SKM-1 (cell line): Measurements from ENCODE around the gene CYB561.
A peak's percentile ranks its signal among the peaks of the same experiment; 100 is the strongest.

Experiments used
- DNase-seq: peaks from one replicate; lab custom pipeline; 2025; ENCODE audit not compliant: unreplicated experiment; lab: John Stamatoyannopoulos, UW

The CYB561 gene

DNA sequence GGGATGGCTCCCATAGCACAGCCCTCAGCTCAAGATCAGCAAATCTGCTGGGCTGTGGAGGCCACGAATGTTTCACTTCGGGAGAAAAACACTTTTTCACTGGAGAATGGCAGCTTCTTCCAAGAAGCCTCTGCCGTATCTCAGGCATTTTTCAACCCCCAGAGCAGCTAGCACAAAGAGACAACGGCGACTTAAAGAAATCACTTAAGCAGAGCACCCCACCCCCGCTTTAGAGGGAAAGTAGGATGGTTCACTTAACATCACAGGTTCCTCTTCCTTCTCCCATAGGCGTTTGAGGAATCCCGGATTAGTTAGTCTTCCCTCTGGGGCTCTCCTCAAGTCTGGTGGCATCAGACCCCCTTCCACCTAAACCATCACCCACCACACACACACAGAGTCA is 27.6 kb downstream of the CYB561 start:
- DNase-seq: no peak

DNA sequence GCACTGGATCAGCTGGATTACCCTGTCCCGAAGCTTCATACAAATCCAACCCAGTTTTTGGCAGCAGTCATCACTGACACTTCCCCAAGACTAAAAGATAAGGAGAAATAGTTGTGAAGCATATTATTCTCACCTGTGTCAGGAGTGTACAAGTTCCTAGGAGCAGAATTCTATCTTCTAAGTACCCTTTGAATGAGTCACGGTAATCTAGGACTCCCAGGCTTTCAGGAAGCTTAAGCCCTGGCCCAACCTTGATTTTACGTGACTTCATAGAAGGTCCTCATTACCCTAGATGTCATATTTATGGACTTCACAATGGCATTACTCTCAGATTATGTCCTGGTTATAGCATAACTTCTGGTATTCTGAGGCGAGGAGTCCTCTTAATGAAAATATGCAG is 31.9 kb downstream of the CYB561 start:
- DNase-seq: no peak

DNA sequence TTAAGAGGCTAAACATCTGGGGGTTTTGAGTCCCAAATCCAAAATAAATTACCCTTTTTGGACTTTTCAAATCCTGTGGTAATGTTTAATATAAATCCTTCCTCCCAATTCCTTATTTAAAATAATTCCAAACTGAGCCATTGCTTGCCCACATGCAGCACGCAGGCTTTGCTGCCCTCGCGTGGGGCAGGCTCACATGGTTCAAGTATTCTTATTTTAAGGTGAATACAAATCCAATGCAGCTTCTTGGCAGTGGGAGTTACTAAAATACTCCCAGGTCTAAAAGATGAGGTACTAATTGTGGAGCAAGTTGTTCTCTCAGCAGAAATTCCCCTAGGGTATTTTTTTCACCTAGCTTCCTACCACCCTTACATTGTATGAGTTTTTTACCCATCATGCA is 33.0 kb downstream of the CYB561 start:
- DNase-seq: no peak

DNA sequence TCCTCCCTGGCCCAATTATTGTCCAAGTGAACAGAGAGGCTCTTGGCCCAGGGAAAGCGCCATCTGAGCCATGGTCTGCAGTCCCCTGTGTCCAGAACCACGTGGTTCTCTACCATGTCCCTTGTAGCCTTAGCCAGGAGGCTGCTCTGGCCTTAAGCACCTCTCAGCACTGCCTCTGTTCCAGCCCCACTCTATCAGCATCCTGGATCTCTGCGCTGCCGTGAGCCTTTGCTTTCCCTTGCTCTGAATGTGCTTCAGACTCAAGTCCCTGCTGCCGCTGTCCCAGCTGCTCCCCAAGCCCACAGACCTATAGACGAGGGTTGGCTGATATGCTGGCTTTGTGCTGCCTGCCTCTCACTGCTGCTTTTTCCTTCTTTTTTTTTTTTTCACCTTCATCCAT is 33.9 kb downstream of the CYB561 start:
- DNase-seq: no peak

DNA sequence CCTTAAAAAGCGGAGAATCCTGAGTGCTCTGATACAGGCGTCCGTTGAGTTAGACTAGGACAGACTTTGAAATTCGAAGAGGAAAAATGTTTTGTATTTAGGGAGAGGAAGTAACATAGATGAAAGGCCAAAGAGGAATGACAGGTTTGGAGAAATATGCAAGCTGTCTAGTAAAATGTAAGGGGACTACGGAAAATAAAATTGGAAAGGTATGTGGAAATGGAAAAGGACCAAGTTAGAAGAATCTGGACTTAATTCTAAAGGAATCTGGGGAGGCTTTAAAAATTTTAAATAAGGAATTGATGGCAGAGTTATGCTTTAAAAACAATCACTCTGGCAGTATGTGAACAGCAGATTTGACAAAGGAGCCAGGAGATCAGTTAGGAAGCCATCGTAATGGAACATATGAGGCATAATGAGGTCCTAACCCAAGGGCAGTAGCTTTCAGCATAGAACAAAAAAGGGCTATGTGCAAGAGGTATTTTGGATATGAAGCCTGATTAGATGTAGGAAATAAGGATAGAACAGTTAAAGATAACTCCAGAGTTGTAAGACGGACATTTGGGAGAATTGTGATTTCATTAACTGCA is 38.3 kb downstream of the CYB561 start:
- no peak for DNase-seq

DNA sequence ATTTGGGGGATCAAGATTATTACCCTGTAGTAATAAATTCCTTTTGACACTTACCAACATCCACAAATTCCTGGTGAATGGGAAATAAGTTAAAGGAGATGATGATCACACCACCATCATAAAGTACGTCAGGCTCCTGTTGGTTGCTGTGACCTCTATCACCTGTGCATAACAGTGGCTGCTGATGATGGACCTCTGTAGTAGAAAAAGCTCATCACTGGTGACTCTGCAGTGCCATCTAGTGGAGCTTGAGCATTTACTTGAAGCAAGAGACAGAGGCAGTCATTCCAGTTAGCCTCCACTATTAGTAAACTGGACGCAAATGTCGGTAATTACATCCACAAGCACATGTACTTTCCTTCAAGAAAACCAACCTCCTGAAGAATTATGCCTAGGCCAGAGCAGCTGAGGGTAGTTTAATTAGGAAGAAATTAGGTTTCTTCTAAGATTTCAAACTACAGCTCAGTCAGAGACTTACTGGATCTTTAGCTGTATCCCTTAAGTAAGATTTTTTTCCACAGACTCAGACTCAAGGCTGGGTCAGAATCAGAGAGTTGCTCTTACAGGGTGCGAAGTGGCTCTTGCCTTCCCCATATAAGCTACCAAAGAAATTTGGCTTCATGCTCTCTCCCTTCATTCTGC is 39.3 kb downstream of the CYB561 start:
- DNase-seq: peak; percentile 79

DNA sequence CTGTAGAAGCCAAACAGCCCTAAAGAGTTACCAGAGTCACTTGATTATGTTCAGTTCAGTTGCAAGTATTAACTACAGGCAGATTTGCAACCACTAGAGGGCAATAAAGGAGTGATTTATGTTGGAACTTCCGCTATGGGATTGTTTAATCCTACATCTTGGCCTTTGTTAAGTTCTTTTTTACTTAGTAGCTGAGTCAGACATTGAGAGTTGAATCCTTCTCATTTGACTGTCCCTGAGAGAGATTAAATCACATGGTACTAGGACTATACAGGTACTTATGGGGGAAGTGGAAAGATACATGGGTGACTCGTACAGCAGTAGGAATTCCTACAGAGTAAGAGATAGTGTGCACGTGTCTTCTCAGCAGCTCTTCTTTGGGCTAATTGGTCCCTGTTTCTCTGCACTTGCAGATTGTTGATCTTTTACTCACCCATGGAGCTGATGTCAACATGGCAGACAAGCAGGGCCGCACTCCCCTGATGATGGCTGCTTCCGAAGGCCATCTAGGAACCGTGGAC is 40.3 kb downstream of the CYB561 start:
- peak; percentile 48 for DNase-seq

DNA sequence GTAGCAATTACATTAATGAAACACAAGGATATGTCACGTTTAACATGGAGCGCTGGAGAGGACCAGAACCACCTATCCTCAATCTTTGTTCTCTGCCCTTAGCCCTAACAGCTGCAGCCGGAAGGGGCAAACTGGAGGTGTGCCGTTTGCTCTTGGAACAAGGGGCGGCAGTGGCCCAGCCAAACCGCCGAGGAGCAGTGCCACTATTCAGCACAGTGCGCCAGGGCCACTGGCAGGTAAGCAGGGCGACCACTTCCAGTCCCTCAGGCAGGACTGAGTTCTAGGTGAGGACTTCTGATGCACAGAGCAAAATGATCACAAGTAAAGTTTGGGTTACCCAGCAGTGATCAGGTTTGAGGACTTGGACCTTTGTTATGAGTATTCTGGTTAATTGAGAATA is 41.1 kb downstream of the CYB561 start:
- no peak for DNase-seq

DNA sequence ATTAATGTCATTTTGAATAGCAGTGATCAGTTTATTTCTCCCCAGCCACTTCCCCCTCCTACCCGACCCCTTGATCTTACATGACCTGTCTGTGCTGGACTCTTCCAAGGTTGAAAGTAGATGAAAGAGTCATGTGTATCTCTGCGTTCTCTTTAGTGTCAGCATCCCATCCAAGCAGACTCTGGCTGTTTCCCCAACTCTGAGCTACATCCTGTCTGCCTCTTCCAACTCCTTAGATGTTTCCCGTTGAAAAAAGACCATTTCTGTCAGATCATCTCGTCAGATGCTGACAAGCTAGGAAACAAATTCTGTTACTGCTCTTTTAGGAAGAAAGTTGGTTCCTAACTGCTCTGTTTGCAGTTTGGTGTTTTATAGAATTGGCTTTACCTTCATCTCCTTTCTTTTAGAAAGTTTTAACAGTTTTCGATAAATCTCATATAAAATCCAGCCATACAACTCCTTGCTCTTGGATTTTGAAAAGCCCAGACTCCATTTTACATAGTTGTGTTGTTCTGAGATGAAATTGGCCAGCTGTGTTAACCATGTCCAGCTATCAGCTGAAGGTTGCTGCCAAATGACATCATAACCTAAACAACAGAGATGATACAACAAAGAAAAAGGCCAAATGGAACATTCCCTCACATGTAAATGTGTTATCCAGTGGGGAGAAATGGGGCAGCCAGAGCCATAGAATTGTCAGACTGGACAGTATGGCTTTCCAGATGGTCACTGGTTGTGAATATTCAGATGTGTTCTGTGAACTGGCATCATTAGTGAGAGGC is 43.5 kb downstream of the CYB561 start:
- no peak for DNase-seq

DNA sequence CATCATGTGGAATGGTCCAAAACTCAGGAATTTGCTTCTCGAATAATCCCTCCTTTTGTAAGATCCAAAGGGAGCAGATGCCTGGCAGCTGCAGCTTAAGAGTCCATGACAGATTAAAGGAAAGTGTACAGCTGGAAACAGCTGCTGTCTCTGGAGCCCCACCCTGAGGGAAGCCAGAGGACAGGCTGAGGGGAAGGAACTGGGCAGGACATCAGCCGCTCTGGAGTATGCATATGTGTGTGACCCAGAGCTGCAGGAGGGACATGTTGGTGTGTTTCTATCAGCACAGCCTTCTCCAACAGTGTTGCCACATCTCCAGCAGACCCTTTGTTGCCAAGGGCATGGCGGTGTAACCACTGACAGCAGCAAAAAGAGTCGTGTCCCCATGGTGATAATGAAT is 46.2 kb downstream of the CYB561 start:
- DNase-seq: no peak

DNA sequence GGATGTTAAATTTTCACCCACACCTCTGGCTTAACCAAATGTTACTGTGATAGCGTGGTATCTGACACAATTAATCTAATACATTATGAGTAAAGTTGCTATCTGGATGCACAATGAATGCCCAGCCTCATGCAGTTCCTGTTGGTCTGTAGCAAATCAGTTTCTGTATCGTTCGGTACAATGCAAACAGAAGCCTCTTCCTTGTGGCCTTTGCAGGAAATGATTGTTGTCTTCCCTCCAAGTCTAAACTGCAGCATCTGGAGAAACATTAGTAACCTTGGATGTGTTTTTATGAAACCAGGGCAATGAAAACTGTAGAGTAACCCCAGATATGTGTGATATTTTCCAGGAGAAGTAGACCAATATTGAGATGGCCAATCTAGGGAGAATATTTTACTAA is 46.8 kb downstream of the CYB561 start:
- DNase-seq: no peak

DNA sequence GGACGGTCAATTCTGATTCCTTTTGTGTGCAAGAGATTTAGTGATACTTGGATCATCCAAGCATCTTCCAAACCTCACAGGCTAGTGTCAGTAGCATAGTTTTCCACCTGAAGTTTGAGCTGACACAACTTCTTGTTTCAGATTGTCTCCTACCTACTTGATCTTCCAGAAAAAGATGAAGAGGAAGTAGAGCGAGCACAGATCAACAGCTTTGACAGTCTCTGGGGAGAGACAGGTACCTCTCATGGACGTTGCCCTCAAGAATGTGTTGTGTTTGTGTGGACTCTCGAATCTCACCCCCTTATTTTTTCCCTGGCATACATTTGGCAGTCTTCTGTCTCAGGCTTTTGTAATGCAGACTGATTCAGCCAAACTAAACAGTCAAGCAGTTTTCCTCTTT is 47.4 kb downstream of the CYB561 start:
- no peak for DNase-seq

DNA sequence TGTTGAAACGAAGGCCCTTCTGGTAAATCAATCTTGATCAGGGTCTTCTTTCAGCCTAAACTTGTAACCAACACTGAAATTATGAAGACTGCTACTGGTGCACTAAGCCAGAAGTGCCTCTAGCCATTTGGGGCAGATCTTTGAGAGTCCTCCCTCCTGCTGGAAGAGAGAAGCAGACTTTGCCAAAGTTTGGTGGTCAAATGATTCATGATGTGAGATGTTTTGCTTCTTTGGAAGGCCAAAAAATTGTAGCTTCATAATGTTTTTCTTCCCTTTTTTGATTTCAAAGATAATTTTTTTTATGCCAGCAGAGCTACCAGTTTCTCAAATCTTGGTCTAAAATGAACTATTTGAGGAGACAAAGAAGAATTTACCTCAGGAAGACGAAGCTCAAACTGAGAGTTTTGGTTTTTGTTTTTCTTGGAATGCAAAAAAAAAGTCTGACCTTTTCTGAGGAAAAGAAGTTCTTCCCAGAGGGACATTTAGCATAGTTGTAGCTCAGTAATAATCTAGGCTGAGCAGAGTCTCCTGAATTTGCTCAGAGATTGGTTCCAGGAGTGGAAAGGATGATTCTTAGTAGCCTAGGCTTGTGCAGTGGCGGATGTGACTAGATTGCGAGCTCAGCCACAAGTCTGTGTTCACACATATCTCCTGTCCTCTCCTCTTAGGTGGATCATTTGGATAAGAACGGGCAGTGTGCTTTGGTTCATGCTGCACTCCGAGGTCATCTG is 50.9 kb downstream of the CYB561 start:
- no peak for DNase-seq

DNA sequence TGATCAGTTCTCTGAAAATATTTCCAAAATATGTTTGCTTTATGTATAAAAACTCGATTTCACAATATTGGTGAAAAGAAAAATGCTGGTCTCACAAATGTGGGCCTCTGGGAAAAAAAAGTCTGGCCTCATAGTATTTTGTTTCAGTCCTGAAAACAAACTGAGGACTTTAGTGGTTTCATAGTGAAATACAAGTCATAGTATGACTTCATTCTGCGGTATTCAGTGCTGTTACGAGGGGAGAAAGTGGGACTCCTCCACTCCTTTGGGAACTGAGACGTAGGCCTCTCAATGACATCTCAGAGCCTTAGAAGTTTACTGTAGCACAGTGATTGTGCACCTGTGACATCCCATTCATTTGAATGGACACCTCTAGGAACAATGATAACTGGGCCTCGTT is 56.0 kb downstream of the CYB561 start:
- DNase-seq: no peak

DNA sequence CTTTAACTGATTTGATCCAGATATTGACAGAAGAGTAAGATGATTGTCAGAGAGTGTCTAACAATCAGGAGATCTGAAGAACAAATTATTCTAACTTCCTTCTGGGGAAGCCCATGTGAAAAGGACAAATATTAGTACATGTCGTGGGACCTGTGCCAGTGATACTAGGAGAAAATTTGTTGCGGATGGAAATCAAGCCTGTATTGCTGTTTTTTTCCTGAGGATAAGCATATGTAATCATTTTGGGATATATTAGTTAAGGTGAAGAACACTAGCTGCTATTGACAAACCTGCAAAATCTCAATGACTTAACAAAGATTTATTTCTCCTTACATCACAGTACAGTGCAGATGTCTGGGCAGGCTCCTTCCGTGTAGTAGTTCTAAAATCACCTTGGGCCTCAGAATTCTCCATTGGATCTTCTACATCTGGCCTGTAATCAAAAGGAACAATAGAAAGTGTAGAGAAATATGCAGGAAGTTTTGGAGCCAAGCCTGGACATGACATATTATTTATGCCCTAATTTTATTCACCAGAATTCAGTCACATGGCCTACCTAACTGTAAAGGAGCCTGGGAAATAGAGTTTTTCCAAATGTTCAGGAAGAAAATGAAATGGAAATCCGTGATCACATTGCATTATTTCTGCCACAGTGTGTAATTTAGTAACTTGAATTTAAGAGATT is 58.3 kb downstream of the CYB561 start:
- DNase-seq: no peak

DNA sequence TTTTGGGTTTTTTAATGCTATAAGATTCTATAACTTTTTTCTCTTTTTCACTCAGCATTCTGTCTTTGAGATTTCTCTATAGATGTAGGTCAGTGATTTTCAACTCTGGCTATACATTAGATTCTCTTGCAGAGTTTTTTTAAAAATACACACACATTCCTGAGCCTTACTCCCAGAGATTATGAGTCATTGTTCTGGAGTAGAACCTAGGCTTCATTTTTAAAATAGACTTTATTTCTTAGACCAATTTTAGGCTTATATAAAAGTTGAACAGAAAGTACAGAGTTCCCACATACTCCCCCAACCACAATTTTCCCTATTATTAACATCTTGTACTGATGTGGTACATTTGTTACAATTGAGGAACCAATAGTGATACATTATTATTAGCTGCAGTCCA is 63.3 kb downstream of the CYB561 start:
- no peak for DNase-seq
